Measurements from ENCODE around the gene HDAC8.

GRCh38 chrX:72387247-72387646 is 185.4 kb downstream of the HDAC8 start:
- no peak for TF ChIP-seq CTCF (IDR thresholded peaks at IDR 0.05; ENCODE audit: insufficient read depth, low read length, poor library complexity, severe bottlenecking)
- no peak for TF ChIP-seq EZH2phosphoT487 (conservative IDR thresholded peaks at IDR 0.05; ENCODE audit: low read length)

All from SU-DHL-6 (cell line).